Suppressor macrophage treated with lipopolysaccharide for 1 hour (primary cell): ENCODE data around the gene TENM4.
"Not testable (repeated sequence)": the region's sequence is repeated elsewhere in the genome, so short reads cannot be mapped to it uniquely, and the experiment has no call there.

ENCODE experiments used
- DNase-seq, 3 donors: peaks; one replicate each; pipeline ENCODE4 v3.0.0-alpha.2; 2020 to 2022

The TENM4 gene

DNA sequence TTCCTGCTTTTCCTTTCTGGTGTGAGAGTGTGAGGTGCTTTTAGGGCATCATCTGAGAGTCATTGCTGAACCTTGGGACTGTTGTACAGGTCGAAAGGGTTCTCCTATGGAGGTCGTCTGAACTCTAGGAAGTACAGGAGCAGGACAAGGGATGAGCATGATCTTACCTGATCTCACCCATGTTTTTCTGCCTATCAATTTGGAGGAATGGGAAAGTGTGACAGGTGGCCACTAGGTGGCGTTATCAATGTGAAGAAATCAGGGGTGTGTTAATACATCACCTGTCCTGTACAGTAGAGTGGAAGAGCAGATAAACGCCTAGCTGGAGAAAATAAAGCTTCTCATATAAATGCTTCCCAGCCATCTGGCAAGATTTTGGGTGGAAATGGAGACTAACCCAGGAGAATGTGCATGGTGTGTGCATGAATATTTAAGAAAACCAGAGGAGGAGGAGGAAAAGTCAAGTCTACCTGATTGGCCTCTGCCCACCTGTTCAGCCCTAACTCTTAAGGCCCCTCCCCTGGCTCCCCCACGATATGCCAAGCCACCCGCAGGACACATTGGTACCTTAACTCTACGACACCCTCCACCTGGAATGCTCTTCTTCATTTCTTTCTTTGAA lies 794.2 kb downstream of the TENM4 start:
- peak; percentile 49 to 62 (median 61) for DNase-seq

DNA sequence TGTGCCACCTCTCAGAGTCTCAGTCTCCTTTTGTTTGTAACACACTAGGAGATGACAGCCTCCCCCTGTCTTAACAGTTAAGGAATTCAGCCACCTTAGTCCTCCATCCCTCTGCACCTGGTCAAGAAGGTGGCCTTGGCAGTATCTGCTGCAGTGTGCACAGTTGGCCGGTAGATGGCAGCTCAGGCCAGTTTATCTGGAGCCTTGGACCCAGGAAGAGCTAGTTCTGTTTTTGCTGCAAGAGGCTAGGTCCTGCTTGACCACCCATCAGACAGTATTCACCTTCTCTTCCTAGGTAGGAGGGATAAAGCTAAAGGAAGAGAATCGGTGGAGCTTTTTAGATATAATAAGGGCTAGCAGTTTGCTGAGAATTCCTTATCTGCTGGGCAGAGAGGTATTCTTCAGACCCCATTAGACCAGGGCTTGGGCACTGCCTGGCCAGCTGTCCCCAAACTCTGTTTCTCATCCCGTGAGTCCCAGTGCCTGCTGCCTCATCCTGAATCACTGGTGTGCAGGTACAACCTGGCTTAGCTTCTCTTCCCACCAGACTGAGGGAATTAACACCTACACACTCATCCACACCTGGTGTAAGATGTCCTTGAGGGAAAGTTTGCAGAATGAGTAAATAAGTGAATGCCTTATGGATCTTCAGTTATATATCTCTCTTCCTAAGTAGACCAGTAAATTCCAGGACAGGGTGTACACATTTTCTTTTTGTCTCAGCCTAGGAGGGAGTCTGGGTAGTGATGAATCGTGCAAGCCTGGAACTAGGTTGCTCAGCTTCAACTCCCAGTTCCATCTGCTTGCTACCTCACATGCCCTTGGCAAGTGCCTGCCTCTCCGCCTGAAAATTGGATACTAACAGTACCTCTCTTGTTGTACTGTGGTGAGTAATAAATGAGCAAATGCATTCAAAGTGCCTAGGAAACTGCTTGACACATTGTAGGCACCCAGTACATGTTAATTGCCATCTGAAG lies 795.3 kb downstream of the TENM4 start:
- DNase-seq: peak; percentile 69 to 78 (median 77)

DNA sequence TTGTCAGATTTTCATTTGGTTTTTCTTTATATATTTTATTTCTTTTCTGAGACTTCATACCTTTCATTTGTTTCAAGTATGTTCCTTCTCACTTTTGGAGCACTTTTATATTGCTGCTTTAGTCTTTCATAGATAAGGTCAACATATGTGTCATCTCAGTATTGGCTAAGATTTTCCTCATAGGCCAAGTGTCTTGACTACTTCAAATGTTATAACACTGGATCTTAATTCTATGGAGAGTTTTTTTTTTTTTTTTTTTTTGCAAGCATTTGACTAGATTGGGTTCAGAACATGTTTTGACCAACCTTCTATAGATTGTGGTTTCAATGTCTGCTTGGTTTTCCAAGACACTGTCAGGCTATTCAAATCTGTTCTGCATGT lies 797.2 kb downstream of the TENM4 start:
- no peak for DNase-seq

DNA sequence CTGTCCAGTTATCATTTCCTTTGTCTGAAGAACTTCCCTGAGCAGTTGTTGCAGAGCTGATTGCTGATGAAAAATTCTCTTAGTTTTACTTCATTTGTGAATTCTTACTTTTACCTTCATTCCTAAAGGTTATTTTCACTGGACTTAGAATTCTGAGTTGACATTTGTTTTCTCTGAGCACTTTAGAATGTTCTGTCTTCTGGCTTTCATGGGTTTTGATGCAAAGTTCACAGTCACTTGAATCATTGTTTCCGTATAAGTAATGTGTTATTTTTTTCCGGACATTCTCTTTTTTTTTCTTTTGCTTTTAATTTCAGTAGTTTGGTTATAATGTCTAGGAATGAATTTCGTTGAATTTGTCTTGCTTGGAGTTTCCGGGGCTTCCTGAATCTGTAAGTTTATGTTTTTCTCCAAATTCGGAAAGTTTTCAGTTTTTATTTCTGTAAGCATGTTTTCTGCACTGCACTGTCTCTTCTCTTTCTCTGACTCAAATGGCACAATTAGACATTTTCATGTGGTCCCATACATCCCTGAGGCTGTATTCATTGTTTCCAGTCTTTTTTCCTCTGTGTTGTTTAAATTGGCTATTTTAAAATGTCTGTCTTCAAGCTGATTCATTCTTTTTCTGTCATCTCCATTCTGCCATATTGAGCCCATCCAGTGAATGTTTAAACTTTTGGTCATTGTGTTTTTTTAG lies 797.7 kb downstream of the TENM4 start:
- DNase-seq: no peak

DNA sequence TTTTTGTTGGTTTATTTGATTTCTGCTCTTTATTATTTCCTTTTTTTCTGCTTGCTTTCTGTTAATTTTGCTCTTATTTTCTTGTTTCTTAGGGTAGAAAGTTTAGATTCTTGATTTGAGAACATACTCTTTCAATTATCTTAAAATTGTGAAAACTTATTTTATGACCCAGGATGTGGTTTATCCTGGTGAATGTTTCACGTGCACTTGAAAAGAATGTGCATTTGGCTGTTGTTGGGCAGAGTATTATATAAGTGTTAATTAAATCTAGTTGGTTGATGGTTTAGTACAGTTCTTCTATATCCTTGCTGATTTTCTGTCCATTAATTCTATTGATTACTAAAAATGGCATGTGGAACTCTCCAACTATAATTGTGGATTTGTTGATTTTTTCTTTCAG lies 799.3 kb downstream of the TENM4 start:
- no peak for DNase-seq

DNA sequence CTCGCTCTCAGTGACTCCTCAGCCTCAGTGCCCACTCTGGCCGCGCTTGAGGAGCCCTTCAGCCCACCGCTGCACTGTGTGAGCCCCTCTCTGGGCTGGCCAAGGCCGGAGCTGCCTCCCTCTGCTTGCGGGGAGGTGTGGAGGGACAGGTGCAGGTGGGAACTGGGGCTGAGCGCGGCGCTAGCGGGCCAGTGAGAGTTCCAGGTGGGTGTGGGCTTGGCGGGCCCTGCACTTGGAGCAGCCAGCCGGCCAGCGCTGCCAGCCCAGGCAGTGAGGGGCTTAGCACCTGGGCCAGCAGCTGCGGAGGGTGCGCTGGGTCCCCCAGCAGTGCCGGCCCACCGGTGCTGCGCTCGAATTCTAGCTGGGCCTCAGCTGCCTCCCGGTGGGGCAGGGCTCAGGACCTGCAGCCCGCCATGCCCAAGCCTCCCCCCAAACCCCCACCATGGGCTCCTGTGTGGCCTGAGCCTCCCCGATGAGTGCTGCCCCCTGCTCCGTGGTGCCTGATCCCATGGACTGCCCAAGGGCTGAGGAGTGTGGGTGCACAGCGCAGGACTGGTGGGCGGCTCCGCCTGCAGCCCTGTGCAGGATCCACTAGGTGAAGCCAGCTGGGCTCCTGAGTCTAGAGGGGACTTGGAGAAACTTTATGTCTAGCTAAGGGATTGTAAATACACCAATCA lies 802.0 kb downstream of the TENM4 start:
- DNase-seq: no peak

DNA sequence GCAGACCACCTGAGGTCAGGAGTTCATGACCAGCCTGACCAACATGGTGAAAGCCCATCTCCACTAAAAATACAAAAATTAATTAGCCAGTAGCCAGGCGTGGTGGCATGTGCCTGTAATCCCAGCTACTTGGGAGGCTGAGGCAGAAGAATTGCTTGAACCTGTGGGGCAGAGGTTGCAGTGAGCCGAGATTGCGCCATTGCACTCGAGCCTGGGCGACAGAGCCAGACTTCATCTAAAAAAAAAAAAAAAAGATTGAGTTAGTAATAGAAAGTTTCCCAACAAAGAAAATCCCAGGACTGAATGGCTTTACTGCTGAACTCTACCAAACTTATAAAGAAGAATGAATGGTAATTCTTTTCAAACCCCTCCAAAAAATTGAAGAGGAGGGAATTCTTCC lies 803.3 kb downstream of the TENM4 start:
- not testable (repeated sequence) for DNase-seq

DNA sequence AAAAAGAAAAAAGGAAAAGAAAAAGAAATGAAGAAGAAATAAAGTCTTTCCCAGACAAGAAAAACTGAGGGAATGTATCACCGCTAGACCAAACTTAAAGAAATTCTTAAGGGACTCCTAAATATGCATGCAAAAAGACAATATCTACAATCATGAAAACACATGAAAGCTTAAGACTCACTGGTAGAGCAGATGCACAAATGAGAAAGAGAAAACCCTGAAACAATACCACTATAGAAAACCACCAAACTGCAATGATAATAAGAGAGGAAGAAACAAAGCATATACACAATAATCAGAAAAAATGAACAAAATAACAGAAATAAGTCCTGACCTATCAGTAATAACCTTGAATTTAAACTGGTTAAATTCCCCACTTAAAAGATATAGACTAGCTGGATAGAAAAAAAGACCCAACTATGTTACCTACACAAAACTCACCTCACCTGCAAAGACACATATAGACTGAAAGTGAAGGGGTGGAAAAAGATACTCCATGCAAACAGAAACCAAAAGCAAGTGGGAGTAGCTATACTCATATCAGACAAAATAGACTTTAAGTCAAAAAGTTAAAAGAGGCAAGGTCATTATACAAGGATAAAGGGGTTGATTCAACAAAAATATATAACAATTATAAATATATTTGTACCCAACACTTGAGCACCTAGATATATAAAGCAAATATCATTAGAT lies 804.9 kb downstream of the TENM4 start:
- no peak for DNase-seq

DNA sequence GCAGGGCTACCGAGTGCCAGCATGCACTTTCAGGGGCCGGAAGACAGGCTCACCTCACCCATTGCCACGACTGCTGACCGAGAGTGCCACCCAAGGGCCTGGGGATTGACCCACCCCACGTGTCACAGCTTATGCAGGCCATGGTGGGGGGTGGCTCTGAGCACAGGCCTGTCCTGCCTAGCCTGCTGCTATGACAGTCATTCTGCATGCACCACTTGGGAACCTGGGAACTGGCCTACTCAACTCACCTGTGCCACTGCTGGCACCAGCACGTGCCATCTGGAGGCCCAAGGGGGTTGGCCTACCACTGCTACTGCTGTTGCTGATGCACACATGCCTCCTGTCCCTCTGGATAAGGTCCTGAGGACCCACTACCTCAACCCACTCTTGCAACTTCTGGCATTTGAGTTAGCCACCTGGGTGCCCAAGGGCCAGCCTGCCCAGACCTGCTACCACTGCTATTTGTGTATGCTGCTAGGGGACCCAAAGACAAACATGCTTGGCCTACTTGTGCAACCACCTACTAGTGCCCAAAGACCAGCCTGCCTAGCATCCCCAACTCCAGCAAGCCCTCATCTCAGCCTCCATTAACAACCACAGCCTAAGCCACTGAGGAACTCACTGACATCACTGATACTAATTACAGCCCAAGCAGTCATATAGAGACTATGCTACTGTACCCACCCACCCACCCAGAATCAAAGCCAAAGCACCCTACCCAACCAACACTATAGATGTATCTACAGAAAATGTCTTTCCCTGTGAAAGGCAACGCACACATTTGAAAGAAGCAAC lies 807.1 kb downstream of the TENM4 start:
- DNase-seq: no peak

DNA sequence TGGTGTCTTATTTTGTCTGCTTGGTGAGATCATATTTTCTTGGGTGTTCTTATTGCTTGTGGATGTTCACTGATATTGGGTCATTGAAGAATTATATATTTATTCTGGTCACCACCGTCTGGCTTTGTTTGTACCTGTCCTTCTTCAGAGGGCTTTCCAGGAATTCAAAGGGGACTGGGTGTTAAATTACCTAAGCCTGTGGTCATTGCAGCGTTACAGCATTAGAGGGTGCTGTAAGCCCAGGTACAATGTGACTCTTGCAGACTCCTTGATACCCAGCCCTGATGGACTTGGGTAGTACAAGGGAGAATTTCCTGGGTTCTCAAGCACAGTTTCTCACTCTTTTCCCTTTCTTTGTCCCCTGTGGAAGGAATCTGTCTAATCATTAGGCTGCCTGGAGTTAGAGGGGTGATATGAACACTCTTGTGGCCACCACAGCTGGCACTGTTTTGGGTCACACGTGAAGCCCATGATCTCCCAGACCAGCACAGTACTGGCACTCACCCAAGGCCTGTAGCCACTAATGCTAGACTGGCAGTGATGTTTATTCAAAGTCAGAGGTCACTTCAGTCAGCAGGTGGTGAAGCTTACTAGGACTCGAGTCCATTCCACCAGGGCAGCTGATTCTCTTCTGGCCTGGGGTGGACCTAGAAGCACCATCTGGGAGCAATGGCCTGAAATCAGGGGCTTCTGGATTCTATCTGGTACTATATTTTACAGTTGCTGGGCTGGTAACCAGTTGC lies 810.1 kb downstream of the TENM4 start:
- DNase-seq: no peak

DNA sequence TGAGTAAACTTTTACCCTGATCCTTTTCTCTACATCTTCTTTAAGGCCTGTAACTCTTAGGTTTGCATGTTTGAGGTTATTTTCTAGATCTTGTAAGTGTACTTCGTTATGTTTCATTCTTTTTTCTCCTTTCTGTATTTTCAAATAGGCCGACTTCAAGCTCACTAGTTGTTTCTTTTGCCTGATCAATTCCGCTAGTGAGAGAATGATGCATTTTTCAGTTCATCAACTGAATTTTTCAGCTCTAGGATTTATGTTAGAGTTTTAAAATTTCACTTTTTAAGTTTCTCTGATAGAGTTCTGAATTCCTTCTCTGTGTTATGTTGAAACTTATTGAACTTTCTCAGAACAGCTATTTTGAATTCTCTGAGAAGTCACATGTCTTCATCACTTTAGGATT lies 810.7 kb downstream of the TENM4 start:
- no peak for DNase-seq

DNA sequence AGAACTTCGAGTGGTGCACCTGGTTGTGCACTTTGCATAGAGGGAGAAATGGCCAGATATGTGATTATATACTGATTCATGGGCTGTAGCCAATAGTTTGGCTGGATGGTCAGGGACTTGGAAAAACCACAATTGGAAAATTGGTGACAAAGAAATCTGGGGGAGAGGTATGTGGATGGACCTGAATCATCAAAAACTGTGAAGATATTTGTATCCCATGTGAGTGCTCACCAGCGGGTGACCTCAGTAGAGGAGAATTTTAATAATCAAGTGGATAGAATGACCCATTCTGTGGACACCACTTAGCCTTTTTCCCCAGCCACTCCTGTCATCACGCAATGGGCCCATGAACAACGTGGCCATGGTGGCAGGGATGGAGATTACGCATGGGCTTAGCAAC lies 818.2 kb downstream of the TENM4 start:
- DNase-seq: no peak

DNA sequence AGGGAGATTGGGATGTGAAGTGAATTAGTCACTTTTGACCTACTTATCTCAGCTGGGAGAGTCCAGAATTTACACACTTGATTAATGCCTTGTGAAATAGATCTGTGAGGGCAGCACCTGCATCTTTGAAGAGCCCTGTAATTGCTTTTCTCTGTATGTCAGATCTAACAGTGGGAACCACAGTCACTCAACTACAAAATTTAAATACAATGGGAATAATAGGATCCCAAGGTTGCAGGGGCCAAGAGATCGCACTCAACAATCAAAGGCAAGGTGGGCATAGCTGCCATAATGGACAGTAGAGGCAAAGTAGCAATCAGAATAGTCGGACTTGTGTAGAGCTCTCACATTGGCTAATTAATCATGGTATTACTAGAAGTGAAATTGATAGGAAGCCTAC lies 820.7 kb downstream of the TENM4 start:
- no peak for DNase-seq

DNA sequence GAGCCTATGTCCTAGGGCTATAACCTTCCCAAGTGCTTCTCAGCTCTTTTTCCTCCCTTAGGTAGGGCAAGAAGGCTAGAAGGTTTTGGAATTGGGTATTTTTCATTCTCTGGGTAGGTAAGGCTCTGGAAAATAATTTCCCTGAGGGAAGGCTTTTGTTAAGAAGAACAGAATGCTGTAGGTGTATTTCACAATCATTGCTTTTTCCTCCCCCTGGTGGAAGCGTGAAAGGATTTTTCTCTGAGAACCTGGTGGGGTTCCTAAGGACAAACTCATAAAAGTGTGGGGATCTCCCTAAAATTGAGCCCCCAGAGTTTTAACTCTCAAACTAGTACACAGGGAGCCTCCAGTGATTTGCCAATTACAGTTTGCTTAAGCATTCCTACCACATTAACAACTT lies 825.1 kb downstream of the TENM4 start:
- DNase-seq: no peak

DNA sequence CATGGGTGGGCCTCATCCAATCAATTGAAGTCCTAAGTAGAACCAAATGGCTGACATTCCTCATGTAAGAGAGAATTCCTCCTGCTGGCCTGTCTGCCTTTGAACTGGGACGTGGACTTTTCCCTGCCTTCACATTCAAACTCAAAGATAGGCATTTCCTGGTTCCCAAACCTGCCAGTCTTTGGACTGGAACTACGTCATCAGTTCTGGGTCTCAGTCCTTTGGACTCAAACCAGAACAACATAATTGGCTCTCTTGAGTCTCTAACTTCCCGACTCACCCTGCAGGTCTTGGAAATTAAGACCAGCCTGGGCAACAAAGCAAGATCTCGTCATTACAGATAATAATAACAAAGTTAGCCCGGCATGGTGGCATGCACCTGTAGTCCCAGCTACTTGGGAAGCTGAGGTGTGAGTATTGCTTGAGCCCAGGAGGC lies 827.4 kb downstream of the TENM4 start:
- no peak for DNase-seq

DNA sequence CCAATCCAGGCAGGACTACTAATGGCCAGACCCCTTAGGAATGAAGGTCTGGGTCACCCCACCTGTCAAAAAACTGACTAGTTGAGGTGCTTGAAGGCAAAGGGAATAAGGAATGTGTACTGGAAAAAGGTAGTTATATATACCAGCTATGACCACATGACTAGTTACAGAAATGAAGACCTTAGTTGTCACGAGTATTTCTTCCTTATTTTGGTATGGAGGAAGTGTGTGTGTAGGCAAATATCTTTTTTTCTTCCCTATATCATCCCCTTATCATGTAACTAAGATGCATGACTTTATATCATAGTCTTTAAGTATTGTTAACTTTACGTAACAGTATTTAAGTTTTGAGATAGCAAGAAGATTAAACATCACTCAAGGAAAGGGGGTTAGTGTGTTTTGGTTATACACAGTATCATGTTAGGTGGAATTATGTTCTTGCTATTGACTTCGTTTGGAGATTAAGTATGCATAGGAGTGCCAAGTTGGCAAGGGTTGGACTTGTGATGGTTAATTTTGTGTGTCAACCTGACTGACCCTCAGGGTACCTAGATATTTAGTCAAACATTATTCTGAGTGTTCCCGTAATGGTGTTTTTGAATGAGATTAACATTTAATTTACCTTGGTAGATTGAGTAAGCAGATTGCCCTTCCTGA lies 828.0 kb downstream of the TENM4 start:
- DNase-seq: peak in 2 of 3 donors; percentile 35 to 38

DNA sequence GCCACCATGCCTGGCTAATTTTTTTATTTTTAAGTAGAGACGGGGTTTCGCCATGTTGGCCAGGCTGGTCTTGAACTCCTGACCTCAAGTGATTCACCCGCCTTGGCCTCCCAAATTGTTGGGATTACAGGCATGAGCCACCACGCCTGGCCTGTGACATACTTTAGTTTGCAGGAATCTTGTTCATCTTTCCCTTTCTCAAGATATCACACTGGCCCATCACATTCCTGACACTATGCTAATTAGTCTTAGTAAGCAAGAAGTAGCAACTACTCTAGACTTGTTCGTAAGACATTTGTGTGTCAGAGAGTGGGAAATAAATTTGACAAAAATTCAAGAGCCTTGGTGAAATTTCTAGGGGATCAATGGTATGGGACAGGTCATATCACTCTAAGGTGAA lies 831.5 kb downstream of the TENM4 start:
- DNase-seq: not testable (repeated sequence)

DNA sequence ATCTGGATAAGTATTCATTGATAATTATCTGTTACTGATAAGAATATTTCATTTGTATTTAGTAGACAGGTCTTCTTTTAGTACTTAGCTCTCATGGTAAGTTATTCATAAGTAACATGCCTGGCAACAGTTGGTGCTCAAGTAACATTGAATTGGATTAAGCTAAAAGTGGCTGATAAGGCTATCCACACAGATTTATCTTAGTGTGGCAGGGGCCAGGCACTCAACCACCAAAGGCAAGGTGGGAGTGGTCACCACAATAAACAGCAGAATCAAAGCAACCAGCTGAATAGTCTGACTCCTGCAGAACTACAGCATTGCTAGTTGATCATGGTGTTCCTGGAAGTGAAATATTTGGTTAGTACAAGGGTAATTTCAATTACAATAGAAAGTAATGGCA lies 833.1 kb downstream of the TENM4 start:
- DNase-seq: no peak

DNA sequence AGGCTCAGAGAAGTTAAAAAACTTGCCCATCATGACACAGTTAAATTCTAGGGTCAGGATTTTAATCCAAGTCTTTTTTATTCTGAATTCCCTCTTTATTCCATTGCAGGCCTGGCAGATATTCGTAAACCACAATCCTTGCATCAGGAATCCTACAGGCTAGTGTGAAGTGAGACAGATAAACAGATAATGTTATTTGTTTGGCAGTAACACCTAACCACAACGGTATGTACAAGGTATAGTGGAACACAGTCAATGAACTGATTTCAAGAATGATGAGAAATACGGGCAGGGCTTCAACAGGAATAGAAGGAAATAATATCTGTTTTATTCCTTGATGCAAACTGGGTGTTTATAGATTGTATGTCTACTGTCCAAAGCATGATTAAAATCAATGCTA lies 834.2 kb downstream of the TENM4 start:
- no peak for DNase-seq

DNA sequence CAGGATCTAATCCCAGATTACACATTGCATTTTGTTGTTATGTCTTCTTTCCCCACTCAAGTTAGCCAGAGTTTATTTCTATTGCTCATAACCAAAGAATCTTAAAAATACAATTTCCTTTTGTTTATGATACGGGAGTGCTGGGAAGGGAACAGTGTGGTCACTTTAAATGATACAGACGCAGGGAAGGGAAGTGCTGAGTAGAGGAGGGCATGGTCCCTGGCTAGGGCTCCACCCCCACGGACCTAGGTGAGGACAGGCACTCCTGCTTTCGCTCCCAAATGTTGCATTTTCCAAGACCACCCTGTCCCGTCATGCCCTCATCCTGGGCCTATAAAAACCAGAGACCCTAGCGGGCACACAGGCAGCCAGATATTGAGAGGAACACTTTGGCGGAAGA lies 835.5 kb downstream of the TENM4 start:
- DNase-seq: no peak
